Measurements from ENCODE around the gene MSH2.
"Not testable (repeated sequence)": the region's sequence is repeated elsewhere in the genome, so short reads cannot be mapped to it uniquely, and the experiment has no call there.

The MSH2 gene

GRCh38 chr2:47389692-47390091 lies 13.3 kb upstream of the MSH2 start:
- no peak for ATAC-seq
- H3K27ac Mint-ChIP-seq = no peak overlapping the region
- H3K9me3 Mint-ChIP-seq = no peaks in the 10 kb centered on the region
- H3K27me3 Mint-ChIP-seq = peaks cover 2% of the 10 kb centered on the region
- H3K4me3 Mint-ChIP-seq = no peak overlapping the region
- H3K36me3 Mint-ChIP-seq (ENCODE audit: low read depth) = no peaks in the 10 kb centered on the region
- DNase-seq = no peak
- H3K4me1 Mint-ChIP-seq = no peaks in the 10 kb centered on the region

- Mint-ChIP-seq H3K27me3 (no peaks in the 10 kb centered on the region), H3K4me3 (peak overlapping the region; percentile 97), H3K9me3 (peaks cover 4% of the 10 kb centered on the region), H3K4me1 (peaks cover 35% of the 10 kb centered on the region), H3K36me3 (ENCODE audit: low read depth) (peaks cover 23% of the 10 kb centered on the region), H3K27ac (peak overlapping the region; percentile 98)
- DNase-seq (no peak), ATAC-seq (no peak)
These were observed 984 bp upstream of the MSH2 start for GRCh38 chr2:47401789-47402554.

GRCh38 chr2:47402555-47402804 lies 476 bp upstream of the MSH2 start:
- peak overlapping the region; percentile 98 for H3K27ac Mint-ChIP-seq
- peaks cover 27% of the 10 kb centered on the region for H3K36me3 Mint-ChIP-seq (ENCODE audit: low read depth)
- peak overlapping the region; percentile 97 for H3K4me3 Mint-ChIP-seq
- ATAC-seq (no peak), DNase-seq (no peak)
- no peaks in the 10 kb centered on the region for H3K27me3 Mint-ChIP-seq
- peaks cover 4% of the 10 kb centered on the region for H3K9me3 Mint-ChIP-seq
- peaks cover 37% of the 10 kb centered on the region for H3K4me1 Mint-ChIP-seq

GRCh38 chr2:47403609-47404193 lies 745 bp downstream of the MSH2 start:
- H3K36me3 Mint-ChIP-seq (ENCODE audit: low read depth) = peaks cover 36% of the 10 kb centered on the region
- peaks cover 4% of the 10 kb centered on the region for H3K9me3 Mint-ChIP-seq
- DNase-seq = peak; percentile 5
- H3K4me3 Mint-ChIP-seq = peak overlapping the region; percentile 97
- peak overlapping the region; percentile 98 for H3K27ac Mint-ChIP-seq
- ATAC-seq = no peak
- no peaks in the 10 kb centered on the region for H3K27me3 Mint-ChIP-seq
- peaks cover 43% of the 10 kb centered on the region for H3K4me1 Mint-ChIP-seq

- H3K4me3 Mint-ChIP-seq = peak overlapping the region; percentile 97
- no peak for ATAC-seq
- peaks cover 43% of the 10 kb centered on the region for H3K4me1 Mint-ChIP-seq
- H3K27ac Mint-ChIP-seq = peak overlapping the region; percentile 98
- no peak for DNase-seq
- peaks cover 4% of the 10 kb centered on the region for H3K9me3 Mint-ChIP-seq
- H3K27me3 Mint-ChIP-seq = no peaks in the 10 kb centered on the region
- H3K36me3 Mint-ChIP-seq (ENCODE audit: low read depth) = peaks cover 36% of the 10 kb centered on the region
These were observed 1.4 kb downstream of the MSH2 start for GRCh38 chr2:47404356-47404755.

- ATAC-seq = no peak
- peaks cover 39% of the 10 kb centered on the region for H3K36me3 Mint-ChIP-seq (ENCODE audit: low read depth)
- no peak for DNase-seq
- no peak overlapping the region for H3K27ac Mint-ChIP-seq
- peaks cover 43% of the 10 kb centered on the region for H3K4me1 Mint-ChIP-seq
- H3K4me3 Mint-ChIP-seq = no peak overlapping the region
- H3K27me3 Mint-ChIP-seq = no peaks in the 10 kb centered on the region
- H3K9me3 Mint-ChIP-seq = peaks cover 4% of the 10 kb centered on the region
These were observed 2.8 kb downstream of the MSH2 start for GRCh38 chr2:47405757-47406156.

- not testable (repeated sequence) for H3K4me3 Mint-ChIP-seq, DNase-seq, H3K27me3 Mint-ChIP-seq, ATAC-seq, H3K27ac Mint-ChIP-seq, H3K9me3 Mint-ChIP-seq
- Mint-ChIP-seq H3K36me3 (ENCODE audit: low read depth) (peaks cover 39% of the 10 kb centered on the region), H3K4me1 (peaks cover 42% of the 10 kb centered on the region)
These were observed 3.8 kb downstream of the MSH2 start for GRCh38 chr2:47406649-47407330.

- peaks cover 43% of the 10 kb centered on the region for H3K36me3 Mint-ChIP-seq (ENCODE audit: low read depth)
- not testable (repeated sequence) for H3K9me3 Mint-ChIP-seq, ATAC-seq, H3K4me3 Mint-ChIP-seq, DNase-seq, H3K27ac Mint-ChIP-seq, H3K27me3 Mint-ChIP-seq
- H3K4me1 Mint-ChIP-seq = peaks cover 31% of the 10 kb centered on the region
These were observed 5.0 kb downstream of the MSH2 start for GRCh38 chr2:47407976-47408375.

- no peaks in the 10 kb centered on the region for H3K27me3 Mint-ChIP-seq
- DNase-seq = no peak
These were observed 11.9 kb downstream of the MSH2 start for GRCh38 chr2:47414682-47415458.

GRCh38 chr2:47420214-47420613 lies 17.3 kb downstream of the MSH2 start:
- Mint-ChIP-seq H3K27ac (no peak overlapping the region), H3K4me3 (no peak overlapping the region), H3K36me3 (ENCODE audit: low read depth) (peaks cover 37% of the 10 kb centered on the region), H3K4me1 (no peaks in the 10 kb centered on the region), H3K27me3 (no peaks in the 10 kb centered on the region), H3K9me3 (no peaks in the 10 kb centered on the region)
- no peak for DNase-seq
- ATAC-seq = no peak

More at GRCh38 chr2:47414682-47415458, 11.9 kb downstream of the MSH2 start:
- no peaks in the 10 kb centered on the region for H3K9me3 Mint-ChIP-seq
- H3K36me3 Mint-ChIP-seq (ENCODE audit: low read depth) = peaks cover 38% of the 10 kb centered on the region
- no peak overlapping the region for H3K27ac Mint-ChIP-seq
- no peak for ATAC-seq
- no peak overlapping the region for H3K4me3 Mint-ChIP-seq
- H3K4me1 Mint-ChIP-seq = no peaks in the 10 kb centered on the region

- not testable (repeated sequence) for H3K27ac Mint-ChIP-seq, ATAC-seq, H3K27me3 Mint-ChIP-seq, H3K9me3 Mint-ChIP-seq, DNase-seq, H3K4me3 Mint-ChIP-seq, H3K4me1 Mint-ChIP-seq
- peaks cover 38% of the 10 kb centered on the region for H3K36me3 Mint-ChIP-seq (ENCODE audit: low read depth)
These were observed 17.7 kb downstream of the MSH2 start for GRCh38 chr2:47420683-47421082.

- Mint-ChIP-seq H3K36me3 (ENCODE audit: low read depth) (peaks cover 34% of the 10 kb centered on the region), H3K4me3 (no peak overlapping the region), H3K27me3 (no peaks in the 10 kb centered on the region), H3K4me1 (no peaks in the 10 kb centered on the region), H3K27ac (no peak overlapping the region), H3K9me3 (no peaks in the 10 kb centered on the region)
- DNase-seq = no peak
- no peak for ATAC-seq
These were observed 19.1 kb downstream of the MSH2 start for GRCh38 chr2:47422016-47422415.

GRCh38 chr2:47422560-47422959 lies 19.6 kb downstream of the MSH2 start:
- DNase-seq (no peak), ATAC-seq (no peak)
- peaks cover 32% of the 10 kb centered on the region for H3K36me3 Mint-ChIP-seq (ENCODE audit: low read depth)
- H3K27ac Mint-ChIP-seq = no peak overlapping the region
- no peaks in the 10 kb centered on the region for H3K4me1 Mint-ChIP-seq
- H3K9me3 Mint-ChIP-seq = no peaks in the 10 kb centered on the region
- no peak overlapping the region for H3K4me3 Mint-ChIP-seq
- H3K27me3 Mint-ChIP-seq = no peaks in the 10 kb centered on the region

GRCh38 chr2:47426786-47427185 lies 23.8 kb downstream of the MSH2 start:
- Mint-ChIP-seq H3K4me1 (no peaks in the 10 kb centered on the region), H3K27ac (no peak overlapping the region), H3K4me3 (no peak overlapping the region), H3K9me3 (no peaks in the 10 kb centered on the region), H3K36me3 (ENCODE audit: low read depth) (peaks cover 33% of the 10 kb centered on the region), H3K27me3 (no peaks in the 10 kb centered on the region)
- DNase-seq (no peak), ATAC-seq (no peak)

Data from activated naive CD8-positive, alpha-beta T cell treated with anti-CD3 and anti-CD28 coated beads, Interleukin-2, amount 50 U/mL, for 24 hours (primary cell).